Neural cell (in vitro differentiated cells): ENCODE measurements around the gene PAQR5. TPM values are rescaled to one million over a fixed set of nuclear protein-coding genes. Genes with fewer than 3 reads are reported as not detected.

ENCODE experiments used
- H2AFZ ChIP-seq: fragments of 200-600, 300-800 bp; sonication (generic), shearing (Covaris generic); 2 replicates; pipeline ENCODE4 v1.6.0; 2014; ENCODE audit warnings: low read depth, mild to moderate bottlenecking, antibody characterized with exemption, low read length, moderate library complexity
- H3F3A ChIP-seq: fragments of 200-600 bp; shearing (Covaris generic); 2 replicates; pipeline ENCODE4 v1.6.1; 2016; ENCODE audit warnings: mild to moderate bottlenecking, moderate library complexity, mixed read lengths, antibody characterized with exemption, low read length; ENCODE audit not compliant: insufficient read depth, poor library complexity, severe bottlenecking
- H3K27ac ChIP-seq: fragments of 200-600, 300-800 bp; sonication (generic), shearing (Covaris generic); 2 replicates; pipeline ENCODE4 v1.5.1; 2014; ENCODE audit warnings: mild to moderate bottlenecking, low read length, moderate library complexity
- H3K27me3 ChIP-seq: fragments of 300-800, 200-600 bp; sonication (generic), shearing (Covaris generic); 2 replicates; pipeline ENCODE4 v1.6.0; 2014; ENCODE audit warnings: mild to moderate bottlenecking, low read depth, low read length, moderate library complexity; ENCODE audit not compliant: insufficient read depth
- H3K36me3 ChIP-seq: fragments of 300-800, 200-600 bp; sonication (generic), shearing (Covaris generic); 2 replicates; pipeline ENCODE4 v1.5.1; 2014; ENCODE audit warnings: mild to moderate bottlenecking, antibody characterized with exemption, low read length, moderate library complexity; ENCODE audit not compliant: insufficient read depth
- H3K4me2 ChIP-seq: fragments of 300-800, 200-600 bp; sonication (generic), shearing (Covaris generic); 2 replicates; pipeline ENCODE4 v1.6.0; 2014; ENCODE audit warnings: mild to moderate bottlenecking, low read length
- H3K4me3 ChIP-seq: fragments of 300-800, 200-600 bp; sonication (generic), shearing (Covaris generic); 2 replicates; pipeline ENCODE4 v1.5.1; 2014; ENCODE audit warnings: mild to moderate bottlenecking, low read length, moderate library complexity
- H3K79me2 ChIP-seq: fragments of 200-600 bp; shearing (Covaris generic); replicated peaks from 2 replicates; pipeline ENCODE4 v1.6.0; 2014; ENCODE audit warnings: mild to moderate bottlenecking, low read length, moderate library complexity; ENCODE audit not compliant: insufficient read depth
- H3K9ac ChIP-seq: fragments of 300-800, 200-600 bp; sonication (generic), shearing (Covaris generic); 2 replicates; pipeline ENCODE4 v1.6.1; 2016; ENCODE audit warnings: mild to moderate bottlenecking, low read length, mixed read lengths
- H3K9me2 ChIP-seq: fragments of 200-600 bp; shearing (Covaris generic); 2 replicates; pipeline ENCODE4 v1.6.1; 2016; ENCODE audit warnings: mild to moderate bottlenecking, low read length, mixed read lengths; ENCODE audit not compliant: insufficient read depth
- H3K9me3 ChIP-seq: fragments of 200-600, 300-800 bp; sonication (generic), shearing (Covaris generic); 2 replicates; pipeline ENCODE4 v1.6.1; 2016; ENCODE audit warnings: mild to moderate bottlenecking, mixed run types, low read length, moderate library complexity, mixed read lengths
- H4K20me1 ChIP-seq: fragments of 200-600 bp; shearing (Covaris generic); 2 replicates; pipeline ENCODE4 v1.6.1; 2016; ENCODE audit warnings: mild to moderate bottlenecking, mixed run types; ENCODE audit not compliant: insufficient read depth
- EP300 ChIP-seq: fragments of 450-650 bp; conservative IDR thresholded peaks from 2 replicates; pipeline ENCODE4 v1.6.1; 2014; ENCODE audit warnings: antibody characterized with exemption, mild to moderate bottlenecking, moderate library complexity; ENCODE audit not compliant: poor library complexity, severe bottlenecking
- EZH2 ChIP-seq: fragments of 200-600, 300-800 bp; shearing (Covaris generic), sonication (generic); IDR thresholded peaks from 2 replicates; pipeline ENCODE4 v1.6.1; 2014; ENCODE audit warnings: antibody characterized with exemption, low read length, borderline replicate concordance, mild to moderate bottlenecking; ENCODE audit not compliant: insufficient read depth, poor library complexity, severe bottlenecking
- MXI1 ChIP-seq: fragments of 450-650 bp; conservative IDR thresholded peaks from 2 replicates; pipeline ENCODE4 v1.6.1; 2014; ENCODE audit warnings: antibody characterized with exemption, mild to moderate bottlenecking; ENCODE audit not compliant: poor library complexity, severe bottlenecking
- POLR2AphosphoS5 ChIP-seq: IDR thresholded peaks from 2 replicates; pipeline ENCODE4 v1.6.1; 2012
- RAD21 ChIP-seq: fragments of 450-650 bp; conservative IDR thresholded peaks from 2 replicates; pipeline ENCODE4 v1.6.1; 2014; ENCODE audit warnings: antibody characterized with exemption, mild to moderate bottlenecking, moderate library complexity
- REST ChIP-seq: IDR thresholded peaks from 2 replicates; pipeline ENCODE4 v1.6.1; 2012; ENCODE audit warnings: borderline replicate concordance
- SMC3 ChIP-seq: fragments of 450-650 bp; conservative IDR thresholded peaks from 2 replicates; pipeline ENCODE4 v1.6.1; 2014; ENCODE audit warnings: antibody characterized with exemption, mild to moderate bottlenecking, moderate library complexity; ENCODE audit not compliant: poor library complexity
- TAF1 ChIP-seq: IDR thresholded peaks from 2 replicates; pipeline ENCODE4 v1.6.1; 2012; ENCODE audit warnings: low read depth
- polyA plus RNA-seq: library from polyadenylated mRNA; depleted of rRNA; stranded (reverse); fragments of >200 nt; gene quantifications from 2 replicates; pipeline ENCODE4 v1.2.3, GENCODE V29; 2014
- TF ChIP-seq, protein P1 (sequence below): fragments of 450-650 bp; IDR thresholded peaks from 2 replicates; pipeline ENCODE4 v1.5.1; 2014; ENCODE audit warnings: antibody characterized with exemption, mild to moderate bottlenecking, moderate library complexity; ENCODE audit not compliant: poor library complexity, severe bottlenecking

PAQR5 gene
- polyA plus RNA-seq, 1 donor from 2014 or later = not detected

DNA sequence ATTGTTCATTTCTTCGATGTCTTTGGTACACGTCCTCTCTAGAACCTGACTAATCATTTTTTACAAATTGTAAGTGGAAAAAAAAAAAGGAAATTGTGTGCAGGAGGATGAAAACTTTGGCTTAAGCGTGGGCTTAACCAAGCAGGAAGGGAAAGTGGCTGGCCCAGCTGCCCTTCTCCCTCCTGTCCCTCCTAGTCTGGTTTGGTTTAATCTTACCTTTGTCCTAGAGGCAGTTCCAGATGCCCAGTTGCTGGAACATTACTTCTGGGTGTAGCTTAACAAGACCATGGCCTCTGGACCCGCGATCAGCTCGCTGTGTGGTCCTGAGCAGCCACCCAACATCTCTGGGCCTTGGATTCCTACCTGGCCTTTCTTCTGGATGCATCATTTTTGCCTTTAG is 15.4 kb downstream of the PAQR5 start:
- Histone ChIP-seq H3K4me2 (no peak overlapping the region), H3K9ac (no peak overlapping the region), H3K9me2 (no peaks in the 10 kb centered on the region), H3K27me3 (no peaks in the 10 kb centered on the region), H3K9me3 (no peaks in the 10 kb centered on the region), H3K79me2 (no peaks in the 10 kb centered on the region), H3K36me3 (no peaks in the 10 kb centered on the region), H2AFZ (no peak overlapping the region), H3F3A (no peaks in the 10 kb centered on the region), H3K27ac (no peak overlapping the region), H3K4me3 (no peak overlapping the region), H4K20me1 (no peaks in the 10 kb centered on the region)
- no peak for TF ChIP-seq REST
- TF ChIP-seq POLR2AphosphoS5 = no peak
- no peak for TF ChIP-seq MXI1
- no peak for TF ChIP-seq TAF1
- TF ChIP-seq, protein P1, sequence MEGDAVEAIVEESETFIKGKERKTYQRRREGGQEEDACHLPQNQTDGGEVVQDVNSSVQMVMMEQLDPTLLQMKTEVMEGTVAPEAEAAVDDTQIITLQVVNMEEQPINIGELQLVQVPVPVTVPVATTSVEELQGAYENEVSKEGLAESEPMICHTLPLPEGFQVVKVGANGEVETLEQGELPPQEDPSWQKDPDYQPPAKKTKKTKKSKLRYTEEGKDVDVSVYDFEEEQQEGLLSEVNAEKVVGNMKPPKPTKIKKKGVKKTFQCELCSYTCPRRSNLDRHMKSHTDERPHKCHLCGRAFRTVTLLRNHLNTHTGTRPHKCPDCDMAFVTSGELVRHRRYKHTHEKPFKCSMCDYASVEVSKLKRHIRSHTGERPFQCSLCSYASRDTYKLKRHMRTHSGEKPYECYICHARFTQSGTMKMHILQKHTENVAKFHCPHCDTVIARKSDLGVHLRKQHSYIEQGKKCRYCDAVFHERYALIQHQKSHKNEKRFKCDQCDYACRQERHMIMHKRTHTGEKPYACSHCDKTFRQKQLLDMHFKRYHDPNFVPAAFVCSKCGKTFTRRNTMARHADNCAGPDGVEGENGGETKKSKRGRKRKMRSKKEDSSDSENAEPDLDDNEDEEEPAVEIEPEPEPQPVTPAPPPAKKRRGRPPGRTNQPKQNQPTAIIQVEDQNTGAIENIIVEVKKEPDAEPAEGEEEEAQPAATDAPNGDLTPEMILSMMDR = no peak
- no peak for TF ChIP-seq EP300
- TF ChIP-seq EZH2 = no peak
- TF ChIP-seq RAD21 = no peak
- TF ChIP-seq SMC3 = no peak

DNA sequence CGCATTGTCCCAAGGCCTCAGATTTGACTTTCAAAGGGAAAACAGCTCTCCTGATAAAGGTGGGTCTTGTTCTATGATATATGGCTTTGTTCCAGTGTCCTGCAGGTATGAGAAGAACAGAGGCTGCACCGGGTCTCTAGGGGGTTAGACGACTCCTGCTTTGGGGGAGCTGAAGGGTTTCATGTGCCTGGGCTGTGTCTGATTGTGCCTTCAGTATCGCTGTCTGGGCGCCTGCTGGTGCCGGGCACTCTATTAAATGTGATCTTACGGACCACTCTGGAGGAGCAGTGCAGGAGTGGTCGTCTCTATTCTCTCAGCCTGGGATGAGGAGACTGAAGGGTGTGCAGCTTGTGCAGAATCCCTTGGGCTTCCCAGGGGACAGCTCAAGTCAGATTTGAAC is 16.0 kb downstream of the PAQR5 start:
- Histone ChIP-seq H4K20me1 (no peaks in the 10 kb centered on the region), H3K9me3 (no peaks in the 10 kb centered on the region), H3K9me2 (no peaks in the 10 kb centered on the region), H3K79me2 (no peaks in the 10 kb centered on the region), H3K27me3 (no peaks in the 10 kb centered on the region), H3K36me3 (no peaks in the 10 kb centered on the region), H3K27ac (no peak overlapping the region), H3K9ac (no peak overlapping the region), H3K4me3 (no peak overlapping the region), H3K4me2 (no peak overlapping the region), H2AFZ (no peak overlapping the region), H3F3A (no peaks in the 10 kb centered on the region)
- TF ChIP-seq, protein P1 = no peak
- TF ChIP-seq TAF1 = no peak
